ENCODE measurements around the gene GOLT1B. TPM values are rescaled to one million over a fixed set of nuclear protein-coding genes. Genes with fewer than 3 reads are reported as not detected.

Gene GOLT1B
- total and polyA plus RNA-seq, 2 of the 13 experiments (the other 11 are each of a cell fraction or from before 2014, with no cell fraction given) = 23.6 to 38.4 TPM

DNA sequence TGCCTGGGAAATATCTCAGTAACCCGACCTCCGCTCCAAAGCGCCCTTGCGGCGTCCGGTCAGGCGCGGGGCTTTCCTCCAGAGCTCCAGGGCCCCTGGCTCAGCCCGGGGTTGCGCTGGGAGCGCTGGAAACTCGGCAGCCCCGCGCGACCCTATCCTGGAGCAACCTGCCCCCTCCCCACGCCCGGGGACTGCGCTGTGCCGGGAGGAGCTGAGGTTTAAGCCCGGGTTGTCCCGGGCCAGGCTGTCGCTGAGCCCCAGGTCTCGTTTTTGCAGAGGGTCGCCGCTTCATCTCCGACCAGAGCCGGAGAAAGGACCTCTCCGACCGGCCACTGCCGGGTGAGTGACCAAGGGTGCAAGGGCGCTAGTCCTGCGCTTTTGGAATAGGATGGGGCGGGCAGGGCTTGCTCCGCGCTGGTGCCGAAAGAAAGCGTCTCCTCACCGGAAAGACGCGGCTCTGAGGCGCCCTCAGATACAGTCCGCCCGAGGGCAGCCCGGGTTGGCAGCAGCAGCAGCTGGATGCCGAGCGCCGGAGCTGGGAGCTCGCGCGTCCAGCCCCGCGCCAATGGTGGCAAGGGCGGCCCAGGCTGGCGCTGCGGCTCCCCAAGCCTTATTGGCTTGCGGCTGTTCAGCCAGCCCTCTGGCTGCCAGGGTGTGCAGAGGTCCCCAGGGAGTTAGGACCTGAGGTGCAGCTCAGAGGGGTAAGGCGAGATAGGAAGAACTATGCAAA, 26.0 kb downstream of the GOLT1B start (continued):
- TF ChIP-seq, protein P1, sequence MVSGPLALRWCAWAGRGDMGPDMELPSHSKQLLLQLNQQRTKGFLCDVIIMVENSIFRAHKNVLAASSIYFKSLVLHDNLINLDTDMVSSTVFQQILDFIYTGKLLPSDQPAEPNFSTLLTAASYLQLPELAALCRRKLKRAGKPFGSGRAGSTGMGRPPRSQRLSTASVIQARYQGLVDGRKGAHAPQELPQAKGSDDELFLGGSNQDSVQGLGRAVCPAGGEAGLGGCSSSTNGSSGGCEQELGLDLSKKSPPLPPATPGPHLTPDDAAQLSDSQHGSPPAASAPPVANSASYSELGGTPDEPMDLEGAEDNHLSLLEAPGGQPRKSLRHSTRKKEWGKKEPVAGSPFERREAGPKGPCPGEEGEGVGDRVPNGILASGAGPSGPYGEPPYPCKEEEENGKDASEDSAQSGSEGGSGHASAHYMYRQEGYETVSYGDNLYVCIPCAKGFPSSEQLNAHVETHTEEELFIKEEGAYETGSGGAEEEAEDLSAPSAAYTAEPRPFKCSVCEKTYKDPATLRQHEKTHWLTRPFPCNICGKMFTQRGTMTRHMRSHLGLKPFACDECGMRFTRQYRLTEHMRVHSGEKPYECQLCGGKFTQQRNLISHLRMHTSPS (CRISPR knock-in tag; IDR thresholded peaks at IDR 0.05; ENCODE audit: low read depth) = 0 out of 2 replicates have a peak, but pooled peaks have one; percentile 21
- TF ChIP-seq ZNF3 (CRISPR knock-in tag; IDR thresholded peaks at IDR 0.05) (no peak), ZNF225 (CRISPR knock-in tag; IDR thresholded peaks at IDR 0.05) (peak; percentile 45; the same call in 1 of the 2 replicates), NFE2L1 (CRISPR knock-in tag; IDR thresholded peaks at IDR 0.05; ENCODE audit: borderline replicate concordance) (no peak), MTA1 (CRISPR knock-in tag; IDR thresholded peaks at IDR 0.05; ENCODE audit: borderline replicate concordance) (0 out of 2 replicates have a peak, but pooled peaks have one; percentile 24), ZNF556 (CRISPR knock-in tag; IDR thresholded peaks at IDR 0.05; ENCODE audit: borderline replicate concordance) (no peak), KDM2A (CRISPR knock-in tag; IDR thresholded peaks at IDR 0.05; ENCODE audit: borderline replicate concordance, low read depth) (peak; percentile 67; the same call in 1 of the 2 replicates), ZNF777 (CRISPR knock-in tag; IDR thresholded peaks at IDR 0.05) (0 out of 2 replicates have a peak, but pooled peaks have one; percentile 26), ZNF326 (CRISPR knock-in tag; IDR thresholded peaks at IDR 0.05; ENCODE audit: borderline replicate concordance) (no peak), HNRNPLL (IDR thresholded peaks at IDR 0.05; ENCODE audit: low read depth, low read length, poor library complexity, severe bottlenecking) (peak; percentile 92)
- TF ChIP-seq, protein P2, sequence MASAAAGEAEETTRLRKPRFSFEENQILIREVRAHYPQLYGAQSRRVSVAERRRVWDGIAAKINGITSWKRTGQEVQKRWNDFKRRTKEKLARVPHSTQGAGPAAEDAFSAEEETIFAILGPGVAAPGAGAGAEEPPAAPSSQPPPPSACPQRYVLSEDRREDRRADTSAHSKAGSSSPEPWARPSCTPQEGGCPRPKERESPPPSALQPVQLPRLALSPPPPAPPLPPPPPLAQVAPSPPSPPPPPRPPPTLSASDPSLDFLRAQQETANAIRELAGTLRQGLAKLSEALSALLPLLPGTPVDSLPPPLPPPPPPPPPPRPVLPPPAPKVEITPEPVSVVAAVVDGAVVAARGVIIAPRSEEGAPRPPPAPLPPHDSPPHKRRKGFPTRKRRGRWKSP (CRISPR knock-in tag; IDR thresholded peaks at IDR 0.05) = peak; percentile 80
- TF ChIP-seq, protein P3, sequence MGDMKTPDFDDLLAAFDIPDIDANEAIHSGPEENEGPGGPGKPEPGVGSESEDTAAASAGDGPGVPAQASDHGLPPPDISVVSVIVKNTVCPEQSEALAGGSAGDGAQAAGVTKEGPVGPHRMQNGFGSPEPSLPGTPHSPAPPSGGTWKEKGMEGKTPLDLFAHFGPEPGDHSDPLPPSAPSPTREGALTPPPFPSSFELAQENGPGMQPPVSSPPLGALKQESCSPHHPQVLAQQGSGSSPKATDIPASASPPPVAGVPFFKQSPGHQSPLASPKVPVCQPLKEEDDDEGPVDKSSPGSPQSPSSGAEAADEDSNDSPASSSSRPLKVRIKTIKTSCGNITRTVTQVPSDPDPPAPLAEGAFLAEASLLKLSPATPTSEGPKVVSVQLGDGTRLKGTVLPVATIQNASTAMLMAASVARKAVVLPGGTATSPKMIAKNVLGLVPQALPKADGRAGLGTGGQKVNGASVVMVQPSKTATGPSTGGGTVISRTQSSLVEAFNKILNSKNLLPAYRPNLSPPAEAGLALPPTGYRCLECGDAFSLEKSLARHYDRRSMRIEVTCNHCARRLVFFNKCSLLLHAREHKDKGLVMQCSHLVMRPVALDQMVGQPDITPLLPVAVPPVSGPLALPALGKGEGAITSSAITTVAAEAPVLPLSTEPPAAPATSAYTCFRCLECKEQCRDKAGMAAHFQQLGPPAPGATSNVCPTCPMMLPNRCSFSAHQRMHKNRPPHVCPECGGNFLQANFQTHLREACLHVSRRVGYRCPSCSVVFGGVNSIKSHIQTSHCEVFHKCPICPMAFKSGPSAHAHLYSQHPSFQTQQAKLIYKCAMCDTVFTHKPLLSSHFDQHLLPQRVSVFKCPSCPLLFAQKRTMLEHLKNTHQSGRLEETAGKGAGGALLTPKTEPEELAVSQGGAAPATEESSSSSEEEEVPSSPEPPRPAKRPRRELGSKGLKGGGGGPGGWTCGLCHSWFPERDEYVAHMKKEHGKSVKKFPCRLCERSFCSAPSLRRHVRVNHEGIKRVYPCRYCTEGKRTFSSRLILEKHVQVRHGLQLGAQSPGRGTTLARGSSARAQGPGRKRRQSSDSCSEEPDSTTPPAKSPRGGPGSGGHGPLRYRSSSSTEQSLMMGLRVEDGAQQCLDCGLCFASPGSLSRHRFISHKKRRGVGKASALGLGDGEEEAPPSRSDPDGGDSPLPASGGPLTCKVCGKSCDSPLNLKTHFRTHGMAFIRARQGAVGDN (CRISPR knock-in tag; IDR thresholded peaks at IDR 0.05) = peak; percentile 45

All from HepG2 (cell line).